H1 (cell line): ENCODE measurements around the gene CPNE4.

ENCODE experiments used
- BACH1 ChIP-seq: IDR thresholded peaks from 2 replicates; pipeline ENCODE4 v1.6.1; 2012; ENCODE audit warnings: low read length, improper control_type of control experiment
- POLR2A ChIP-seq, 2 experiments: IDR thresholded peaks; 1 replicate in 1 of 2; 2 replicates in 1 of 2; pipeline ENCODE4 v1.6.1; 2011; ENCODE audit warnings: low read depth in 2 of 2, low read length in 2 of 2, mild to moderate bottlenecking in 2 of 2; ENCODE audit errors: control extremely low read depth in 1 of 2
- RXRA ChIP-seq: IDR thresholded peaks from 2 replicates; pipeline ENCODE4 v1.6.1; 2011; ENCODE audit warnings: low read depth, mild to moderate bottlenecking, low read length, moderate library complexity; ENCODE audit not compliant: insufficient read depth

DNA sequence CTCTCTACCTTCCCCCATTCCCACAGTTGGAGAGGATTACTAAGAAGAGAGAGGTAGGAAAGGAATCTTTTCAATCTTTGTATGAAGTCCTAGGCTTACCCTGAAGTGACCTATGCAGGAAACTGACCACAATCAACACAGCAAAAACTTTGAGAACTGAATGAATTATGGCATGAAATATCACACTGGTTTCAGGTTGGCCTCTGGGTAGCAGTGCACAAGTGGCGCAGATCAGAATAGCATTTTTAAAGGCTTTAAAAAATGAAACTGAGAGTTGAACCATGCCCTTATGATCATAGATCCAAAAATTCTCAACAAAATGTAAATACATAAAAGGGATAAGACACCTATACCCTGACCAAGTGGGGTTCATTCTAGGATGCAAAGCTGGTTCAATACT is 198.9 kb downstream of the CPNE4 start:
- TF ChIP-seq RXRA = no peak
- TF ChIP-seq BACH1 = no peak
- TF ChIP-seq POLR2A (IDR thresholded peaks at IDR 0.05; ENCODE audit: control extremely low read depth in 1 of 2, low read depth in 2 of 2, low read length in 2 of 2) = no peak
